GM23248 (cell line): ENCODE measurements around the gene SYCE3.

Experiments
- EZH2 ChIP-seq: fragments of 200-600 bp; sonication (generic); IDR thresholded peaks from 2 replicates; pipeline ENCODE4 v1.6.1; 2018; ENCODE audit warnings: antibody characterized with exemption, mild to moderate bottlenecking; ENCODE audit not compliant: insufficient read depth, poor library complexity, severe bottlenecking
- EZH2phosphoT487 ChIP-seq: fragments of 200-600 bp; sonication (generic); IDR thresholded peaks from 2 replicates; pipeline ENCODE4 v1.6.1; 2018; ENCODE audit warnings: antibody characterized with exemption, moderate library complexity, mild to moderate bottlenecking, low read depth; ENCODE audit not compliant: insufficient read depth

GRCh38 chr22:50609599-50609998 lies 46.9 kb upstream of the SYCE3 start:
- no peak for TF ChIP-seq EZH2
- no peak for TF ChIP-seq EZH2phosphoT487
